Measurements from ENCODE around the gene FAM131B. TPM values are rescaled to one million over a fixed set of nuclear protein-coding genes. Genes with fewer than 3 reads are reported as not detected.
"Not testable (repeated sequence)": the region's sequence is repeated elsewhere in the genome, so short reads cannot be mapped to it uniquely, and the experiment has no call there.

FAM131B gene
- total RNA-seq, 1 donor from 2014 or later: 0.53 TPM

- DNase-seq (ENCODE audit: extremely low read depth, low read depth, low spot score): no peak
Measured at GRCh38 chr7:143395187-143396149, 33.0 kb upstream of the FAM131B start.

- no peak for DNase-seq (ENCODE audit: extremely low read depth, low read depth, low spot score)
Measured at GRCh38 chr7:143394777-143395176, 32.3 kb upstream of the FAM131B start.

- DNase-seq (ENCODE audit: extremely low read depth, low read depth, low spot score): no peak
Measured at GRCh38 chr7:143394068-143394467, 31.6 kb upstream of the FAM131B start.

GRCh38 chr7:143393267-143394041 is 30.9 kb upstream of the FAM131B start:
- no peak for DNase-seq (ENCODE audit: extremely low read depth, low read depth, low spot score)

GRCh38 chr7:143392875-143393266 is 30.4 kb upstream of the FAM131B start:
- DNase-seq (ENCODE audit: extremely low read depth, low read depth, low spot score): no peak

GRCh38 chr7:143392427-143392826 is 29.9 kb upstream of the FAM131B start:
- not testable (repeated sequence) for DNase-seq (ENCODE audit: extremely low read depth, low read depth, low spot score)

- no peak for DNase-seq (ENCODE audit: extremely low read depth, low read depth, low spot score)
Measured at GRCh38 chr7:143391462-143392404, 29.2 kb upstream of the FAM131B start.

GRCh38 chr7:143390773-143391317 is 28.3 kb upstream of the FAM131B start:
- DNase-seq (ENCODE audit: extremely low read depth, low read depth, low spot score): no peak

GRCh38 chr7:143390104-143390772 is 27.7 kb upstream of the FAM131B start:
- no peak for DNase-seq (ENCODE audit: extremely low read depth, low read depth, low spot score)

GRCh38 chr7:143389316-143390103 is 27.0 kb upstream of the FAM131B start:
- no peak for DNase-seq (ENCODE audit: extremely low read depth, low read depth, low spot score)

GRCh38 chr7:143388491-143389101 is 26.1 kb upstream of the FAM131B start:
- DNase-seq (ENCODE audit: extremely low read depth, low read depth, low spot score): no peak

GRCh38 chr7:143388051-143388450 is 25.5 kb upstream of the FAM131B start:
- no peak for DNase-seq (ENCODE audit: extremely low read depth, low read depth, low spot score)

GRCh38 chr7:143387156-143387975 is 24.9 kb upstream of the FAM131B start:
- no peak for DNase-seq (ENCODE audit: extremely low read depth, low read depth, low spot score)

GRCh38 chr7:143385891-143386781 is 23.6 kb upstream of the FAM131B start:
- no peak for DNase-seq (ENCODE audit: extremely low read depth, low read depth, low spot score)

GRCh38 chr7:143384661-143385631 is 22.4 kb upstream of the FAM131B start:
- no peak for DNase-seq (ENCODE audit: extremely low read depth, low read depth, low spot score)

Data from glomerular endothelial cell (primary cell).